ENCODE data around the gene TRIM34. TPM values are rescaled to one million over a fixed set of nuclear protein-coding genes. Genes with fewer than 3 reads are reported as not detected.

Gene TRIM34, protein sequence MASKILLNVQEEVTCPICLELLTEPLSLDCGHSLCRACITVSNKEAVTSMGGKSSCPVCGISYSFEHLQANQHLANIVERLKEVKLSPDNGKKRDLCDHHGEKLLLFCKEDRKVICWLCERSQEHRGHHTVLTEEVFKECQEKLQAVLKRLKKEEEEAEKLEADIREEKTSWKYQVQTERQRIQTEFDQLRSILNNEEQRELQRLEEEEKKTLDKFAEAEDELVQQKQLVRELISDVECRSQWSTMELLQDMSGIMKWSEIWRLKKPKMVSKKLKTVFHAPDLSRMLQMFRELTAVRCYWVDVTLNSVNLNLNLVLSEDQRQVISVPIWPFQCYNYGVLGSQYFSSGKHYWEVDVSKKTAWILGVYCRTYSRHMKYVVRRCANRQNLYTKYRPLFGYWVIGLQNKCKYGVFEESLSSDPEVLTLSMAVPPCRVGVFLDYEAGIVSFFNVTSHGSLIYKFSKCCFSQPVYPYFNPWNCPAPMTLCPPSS
- 1 to 10 TPM; 2.8 to 3.8 TPM for total RNA-seq
- 1 to 10 TPM; 1.7 to 2.2 TPM for polyA plus RNA-seq

DNA sequence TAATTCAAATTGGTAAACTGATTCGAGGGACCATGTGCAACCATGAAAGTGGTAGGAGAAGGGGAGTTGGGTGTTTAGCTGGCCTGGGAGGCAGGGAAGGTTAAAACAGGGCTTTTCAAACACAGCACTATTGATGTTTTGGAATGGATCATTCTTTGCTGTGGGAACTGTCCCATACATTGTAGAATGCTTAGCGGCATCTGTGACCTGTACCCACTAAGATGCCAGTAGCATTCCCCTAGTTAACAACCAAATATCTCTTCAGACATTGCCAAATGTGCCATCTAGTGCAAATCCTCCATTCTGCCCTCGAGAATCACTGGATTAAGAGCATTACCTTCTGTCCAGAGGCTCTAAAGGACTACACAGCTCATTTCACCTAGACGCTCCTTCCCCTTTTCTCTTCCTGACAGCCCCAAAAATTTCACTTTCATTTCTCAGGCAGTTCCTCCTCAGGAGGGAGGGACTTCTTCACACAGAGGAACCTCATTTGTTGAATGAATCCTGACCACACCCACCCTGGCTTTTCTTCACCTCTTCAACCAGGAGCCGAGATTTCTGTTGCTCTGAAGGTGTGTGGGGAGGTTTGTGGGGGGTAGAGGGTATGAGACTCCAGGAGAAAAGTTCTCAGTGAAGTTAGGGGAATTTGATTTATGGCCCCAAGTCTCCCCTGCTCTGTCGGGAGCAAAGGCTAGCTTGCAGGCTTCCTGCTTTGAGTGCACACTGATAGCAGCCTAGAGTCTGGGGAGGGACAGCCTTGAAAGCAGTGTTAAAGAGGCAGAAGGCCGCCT is at the start of gene TRIM34:
Gene TRIM34, plus strand, starts transcription at position 513 of the 791 bp plus-strand sequence. CDS start 7,331 bp downstream, outside the sequence.
- Histone ChIP-seq H3K36me3 (ENCODE audit: control insufficient read depth in 4 of 4, insufficient read depth in 3 of 4, low read depth in 1 of 4, low read length in 3 of 4) (no peaks in the 10 kb centered on the region), H3K27ac (ENCODE audit: low read depth in 1 of 2, low read length in 2 of 2) (peak within 1 kb of the TSS; percentile 78 to 79), H3K4me3 (ENCODE audit: low read depth in 1 of 3, low read length in 3 of 3) (peak within 1 kb of the TSS; percentile 70 to 96 (median 85)), H3K9me3 (ENCODE audit: control insufficient read depth in 4 of 4, low read length in 3 of 4) (no peaks in the 10 kb centered on the region), H3K4me1 (ENCODE audit: control insufficient read depth in 4 of 4, insufficient read depth in 4 of 4, low read length in 3 of 4) (peaks cover 2 to 33% (median 23%) of the 10 kb centered on the region in 4 donors), H3K27me3 (ENCODE audit: control insufficient read depth in 4 of 4, insufficient read depth in 4 of 4, low read length in 3 of 4) (no peaks in the 10 kb centered on the region), H3K9ac (ENCODE audit: low read depth in 1 of 2, low read length in 2 of 2) (peak within 1 kb of the TSS; percentile 70 to 95)
- DNase-seq (ENCODE audit: low spot score) = peak; percentile 48
- TF ChIP-seq FOXA2 (IDR thresholded peaks at IDR 0.05) (no peak), YY1 (IDR thresholded peaks at IDR 0.05) (peak; percentile 66), RAD21 (IDR thresholded peaks at IDR 0.05) (peak in 1 of 2 donors; percentile 56), SP1 (IDR thresholded peaks at IDR 0.05) (peak; percentile 45), HNF4A (conservative IDR thresholded peaks at IDR 0.05) (peak; percentile 47 to 63), JUND (IDR thresholded peaks at IDR 0.05) (peak; percentile 51 to 62), TAF1 (conservative IDR thresholded peaks at IDR 0.05) (peak; percentile 56), RXRA (IDR thresholded peaks at IDR 0.05) (peak in 1 of 2 donors; percentile 33), GABPA (IDR thresholded peaks at IDR 0.05 in 1 of 2, conservative IDR thresholded peaks at IDR 0.05 in 1 of 2) (peak in 1 of 2 donors; percentile 46), HNF4G (IDR thresholded peaks at IDR 0.05) (peak; percentile 21), NR2F2 (IDR thresholded peaks at IDR 0.05) (peak; percentile 92)
- TF ChIP-seq, protein P1, sequence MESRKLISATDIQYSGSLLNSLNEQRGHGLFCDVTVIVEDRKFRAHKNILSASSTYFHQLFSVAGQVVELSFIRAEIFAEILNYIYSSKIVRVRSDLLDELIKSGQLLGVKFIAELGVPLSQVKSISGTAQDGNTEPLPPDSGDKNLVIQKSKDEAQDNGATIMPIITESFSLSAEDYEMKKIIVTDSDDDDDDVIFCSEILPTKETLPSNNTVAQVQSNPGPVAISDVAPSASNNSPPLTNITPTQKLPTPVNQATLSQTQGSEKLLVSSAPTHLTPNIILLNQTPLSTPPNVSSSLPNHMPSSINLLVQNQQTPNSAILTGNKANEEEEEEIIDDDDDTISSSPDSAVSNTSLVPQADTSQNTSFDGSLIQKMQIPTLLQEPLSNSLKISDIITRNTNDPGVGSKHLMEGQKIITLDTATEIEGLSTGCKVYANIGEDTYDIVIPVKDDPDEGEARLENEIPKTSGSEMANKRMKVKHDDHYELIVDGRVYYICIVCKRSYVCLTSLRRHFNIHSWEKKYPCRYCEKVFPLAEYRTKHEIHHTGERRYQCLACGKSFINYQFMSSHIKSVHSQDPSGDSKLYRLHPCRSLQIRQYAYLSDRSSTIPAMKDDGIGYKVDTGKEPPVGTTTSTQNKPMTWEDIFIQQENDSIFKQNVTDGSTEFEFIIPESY (IDR thresholded peaks at IDR 0.05) = no peak
- TF ChIP-seq, protein P2, sequence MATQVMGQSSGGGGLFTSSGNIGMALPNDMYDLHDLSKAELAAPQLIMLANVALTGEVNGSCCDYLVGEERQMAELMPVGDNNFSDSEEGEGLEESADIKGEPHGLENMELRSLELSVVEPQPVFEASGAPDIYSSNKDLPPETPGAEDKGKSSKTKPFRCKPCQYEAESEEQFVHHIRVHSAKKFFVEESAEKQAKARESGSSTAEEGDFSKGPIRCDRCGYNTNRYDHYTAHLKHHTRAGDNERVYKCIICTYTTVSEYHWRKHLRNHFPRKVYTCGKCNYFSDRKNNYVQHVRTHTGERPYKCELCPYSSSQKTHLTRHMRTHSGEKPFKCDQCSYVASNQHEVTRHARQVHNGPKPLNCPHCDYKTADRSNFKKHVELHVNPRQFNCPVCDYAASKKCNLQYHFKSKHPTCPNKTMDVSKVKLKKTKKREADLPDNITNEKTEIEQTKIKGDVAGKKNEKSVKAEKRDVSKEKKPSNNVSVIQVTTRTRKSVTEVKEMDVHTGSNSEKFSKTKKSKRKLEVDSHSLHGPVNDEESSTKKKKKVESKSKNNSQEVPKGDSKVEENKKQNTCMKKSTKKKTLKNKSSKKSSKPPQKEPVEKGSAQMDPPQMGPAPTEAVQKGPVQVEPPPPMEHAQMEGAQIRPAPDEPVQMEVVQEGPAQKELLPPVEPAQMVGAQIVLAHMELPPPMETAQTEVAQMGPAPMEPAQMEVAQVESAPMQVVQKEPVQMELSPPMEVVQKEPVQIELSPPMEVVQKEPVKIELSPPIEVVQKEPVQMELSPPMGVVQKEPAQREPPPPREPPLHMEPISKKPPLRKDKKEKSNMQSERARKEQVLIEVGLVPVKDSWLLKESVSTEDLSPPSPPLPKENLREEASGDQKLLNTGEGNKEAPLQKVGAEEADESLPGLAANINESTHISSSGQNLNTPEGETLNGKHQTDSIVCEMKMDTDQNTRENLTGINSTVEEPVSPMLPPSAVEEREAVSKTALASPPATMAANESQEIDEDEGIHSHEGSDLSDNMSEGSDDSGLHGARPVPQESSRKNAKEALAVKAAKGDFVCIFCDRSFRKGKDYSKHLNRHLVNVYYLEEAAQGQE (IDR thresholded peaks at IDR 0.05) = peak; percentile 65
- TF ChIP-seq, protein P3, sequence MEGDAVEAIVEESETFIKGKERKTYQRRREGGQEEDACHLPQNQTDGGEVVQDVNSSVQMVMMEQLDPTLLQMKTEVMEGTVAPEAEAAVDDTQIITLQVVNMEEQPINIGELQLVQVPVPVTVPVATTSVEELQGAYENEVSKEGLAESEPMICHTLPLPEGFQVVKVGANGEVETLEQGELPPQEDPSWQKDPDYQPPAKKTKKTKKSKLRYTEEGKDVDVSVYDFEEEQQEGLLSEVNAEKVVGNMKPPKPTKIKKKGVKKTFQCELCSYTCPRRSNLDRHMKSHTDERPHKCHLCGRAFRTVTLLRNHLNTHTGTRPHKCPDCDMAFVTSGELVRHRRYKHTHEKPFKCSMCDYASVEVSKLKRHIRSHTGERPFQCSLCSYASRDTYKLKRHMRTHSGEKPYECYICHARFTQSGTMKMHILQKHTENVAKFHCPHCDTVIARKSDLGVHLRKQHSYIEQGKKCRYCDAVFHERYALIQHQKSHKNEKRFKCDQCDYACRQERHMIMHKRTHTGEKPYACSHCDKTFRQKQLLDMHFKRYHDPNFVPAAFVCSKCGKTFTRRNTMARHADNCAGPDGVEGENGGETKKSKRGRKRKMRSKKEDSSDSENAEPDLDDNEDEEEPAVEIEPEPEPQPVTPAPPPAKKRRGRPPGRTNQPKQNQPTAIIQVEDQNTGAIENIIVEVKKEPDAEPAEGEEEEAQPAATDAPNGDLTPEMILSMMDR (IDR thresholded peaks at IDR 0.05; ENCODE audit: low read depth, low read length, missing input control) = no peak
- WGBS = 7% methylated on average over 7 of the region's 7 CpGs

All from liver (tissue), 9 donors.